HG02973 (cell line): ENCODE data around the gene GALR1.
"Not testable (repeated sequence)": the region's sequence is repeated elsewhere in the genome, so short reads cannot be mapped to it uniquely, and the experiment has no call there.

ENCODE experiments used
- ATAC-seq: cut with Tn5 transposase; IDR thresholded peaks from one replicate; pipeline ENCODE4 v1.9.1; 2021; ENCODE audit warnings: moderate library complexity; ENCODE audit not compliant: unreplicated experiment

Gene GALR1, protein sequence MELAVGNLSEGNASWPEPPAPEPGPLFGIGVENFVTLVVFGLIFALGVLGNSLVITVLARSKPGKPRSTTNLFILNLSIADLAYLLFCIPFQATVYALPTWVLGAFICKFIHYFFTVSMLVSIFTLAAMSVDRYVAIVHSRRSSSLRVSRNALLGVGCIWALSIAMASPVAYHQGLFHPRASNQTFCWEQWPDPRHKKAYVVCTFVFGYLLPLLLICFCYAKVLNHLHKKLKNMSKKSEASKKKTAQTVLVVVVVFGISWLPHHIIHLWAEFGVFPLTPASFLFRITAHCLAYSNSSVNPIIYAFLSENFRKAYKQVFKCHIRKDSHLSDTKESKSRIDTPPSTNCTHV

GRCh38 chr18:77249569-77250500 lies at the start of gene GALR1:
TSS of gene GALR1 (plus strand) at chr18:77249848. CDS start at chr18:77250549, 701 bp downstream.
- ATAC-seq, result no peak

- no peak for ATAC-seq
Measured at GRCh38 chr18:77201506-77201905, 48.1 kb upstream of the GALR1 start.

- no peak for ATAC-seq
Measured at GRCh38 chr18:77202329-77202728, 47.3 kb upstream of the GALR1 start.

GRCh38 chr18:77203071-77203470 lies 46.6 kb upstream of the GALR1 start:
- ATAC-seq, result no peak

DNA sequence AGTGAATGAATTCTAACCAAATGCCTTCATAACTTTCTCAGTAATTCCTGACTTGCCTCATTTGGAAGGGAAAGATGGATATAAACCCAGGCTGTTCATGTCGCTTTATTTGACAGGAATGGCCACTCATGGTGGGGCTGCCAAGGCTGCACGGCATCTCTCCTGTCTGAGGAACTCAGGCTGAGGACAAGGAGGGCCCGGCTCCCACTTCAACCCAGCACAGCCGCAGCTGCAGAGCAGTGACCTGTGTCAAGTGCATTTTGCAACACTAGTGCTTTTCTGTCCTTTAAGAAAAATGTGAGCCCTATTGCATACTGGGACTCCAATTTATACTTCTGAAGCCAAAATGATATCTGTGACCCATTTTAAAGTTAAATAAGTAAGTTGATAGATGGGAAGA lies 45.8 kb upstream of the GALR1 start:
- no peak for ATAC-seq

- ATAC-seq, result no peak
Measured at GRCh38 chr18:77205769-77206168, 43.9 kb upstream of the GALR1 start.

GRCh38 chr18:77206676-77207374 lies 42.8 kb upstream of the GALR1 start:
- ATAC-seq, result no peak

DNA sequence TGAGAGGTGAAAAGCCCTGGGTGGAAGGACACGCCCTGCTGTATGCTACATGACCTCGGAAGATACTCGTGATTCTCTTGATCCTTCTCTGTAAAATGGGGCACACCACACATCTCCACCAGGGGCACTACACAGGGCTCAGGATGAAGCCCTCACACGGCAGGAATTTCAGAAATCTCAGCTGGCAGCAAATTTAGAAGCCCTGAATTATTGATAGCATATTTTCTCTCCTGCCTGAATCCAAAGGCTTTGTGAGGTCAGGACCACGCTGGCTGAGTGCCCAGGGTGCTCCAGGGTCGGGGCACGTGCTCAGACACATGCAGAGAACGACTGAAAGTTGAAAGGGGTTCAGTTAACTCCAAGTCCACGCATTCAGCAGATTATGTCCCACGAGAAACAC lies 42.1 kb upstream of the GALR1 start:
- ATAC-seq, result no peak

GRCh38 chr18:77208964-77209363 lies 40.7 kb upstream of the GALR1 start:
- ATAC-seq, result peak; percentile 82

DNA sequence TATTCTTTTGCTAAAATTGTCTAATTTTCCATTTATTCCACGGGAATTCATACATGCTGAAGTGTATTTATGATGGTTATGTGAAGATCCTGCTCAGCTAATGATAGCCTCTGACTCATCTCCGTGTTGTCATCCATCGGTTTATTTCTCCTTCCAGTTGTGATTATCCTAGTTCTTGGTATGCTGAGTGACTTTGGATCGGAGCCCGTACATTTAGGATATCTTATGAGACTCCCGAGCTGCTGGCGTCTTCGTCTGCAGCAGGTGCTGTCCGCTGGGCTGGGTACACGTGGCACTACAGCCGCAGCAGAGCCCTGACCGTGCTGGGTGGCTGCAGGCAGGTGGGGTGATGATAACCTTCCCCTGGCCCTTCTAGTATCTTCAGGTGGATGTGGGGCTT lies 40.1 kb upstream of the GALR1 start:
- no peak for ATAC-seq

DNA sequence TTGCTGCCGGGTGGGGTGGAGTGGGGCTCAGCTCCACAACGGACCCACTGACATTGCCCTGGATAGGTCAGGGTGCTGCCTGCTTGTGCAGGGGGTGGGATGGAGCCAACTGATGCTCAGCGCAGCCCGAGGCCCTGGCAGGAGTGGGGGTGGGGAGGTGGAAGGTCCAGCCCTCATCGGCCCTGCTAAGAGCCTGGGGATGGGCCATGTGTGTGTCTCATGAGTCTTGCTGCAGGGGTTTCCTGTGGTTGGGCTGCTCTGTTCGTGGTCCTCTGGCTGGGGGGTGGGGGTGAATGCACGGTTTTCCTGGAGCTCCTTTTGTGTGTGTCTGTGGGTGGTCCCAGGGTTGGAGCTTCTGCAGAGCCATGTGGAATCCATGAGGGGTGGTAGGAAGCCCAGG lies 39.4 kb upstream of the GALR1 start:
- ATAC-seq, result no peak

DNA sequence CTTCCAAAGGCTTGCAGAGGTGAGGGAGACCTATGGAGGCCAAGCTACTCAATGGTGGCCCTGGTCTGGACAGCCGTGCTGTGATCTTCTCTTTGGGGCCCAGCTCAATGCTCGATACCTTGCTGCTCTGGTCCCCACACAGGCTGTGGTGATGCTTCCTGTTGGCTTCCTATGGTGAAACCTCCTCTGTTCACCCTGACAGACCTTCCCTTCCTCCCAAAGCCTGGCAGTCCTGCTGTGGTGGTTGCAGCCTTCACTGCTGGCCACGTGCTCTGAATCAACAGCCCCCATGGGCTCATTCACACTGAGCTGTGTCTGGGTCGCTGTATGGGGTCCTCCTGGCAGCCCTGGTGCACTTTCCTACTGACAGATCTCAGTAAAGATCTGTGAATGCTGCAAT lies 31.0 kb upstream of the GALR1 start:
- ATAC-seq, result no peak

GRCh38 chr18:77220726-77221125 lies 28.9 kb upstream of the GALR1 start:
- ATAC-seq, result no peak

DNA sequence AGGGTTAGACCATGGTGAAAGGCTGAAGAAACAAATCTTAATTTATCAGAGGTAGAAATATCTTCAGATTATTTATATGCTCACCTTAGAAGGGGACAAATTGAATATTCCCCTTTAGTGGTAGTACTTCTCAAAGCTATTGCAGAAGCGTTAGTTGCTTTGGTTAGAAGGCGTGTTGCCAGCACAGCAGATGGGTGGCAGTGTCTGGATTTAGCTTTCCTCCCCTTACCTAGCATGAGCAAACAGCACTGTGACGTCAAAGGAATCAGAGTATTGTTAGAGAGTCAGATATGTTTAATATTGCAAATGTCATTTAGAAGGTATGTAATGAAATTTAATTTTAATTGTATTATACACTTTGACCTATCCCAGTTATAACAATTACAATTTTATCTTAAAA lies 27.2 kb upstream of the GALR1 start:
- no peak for ATAC-seq

DNA sequence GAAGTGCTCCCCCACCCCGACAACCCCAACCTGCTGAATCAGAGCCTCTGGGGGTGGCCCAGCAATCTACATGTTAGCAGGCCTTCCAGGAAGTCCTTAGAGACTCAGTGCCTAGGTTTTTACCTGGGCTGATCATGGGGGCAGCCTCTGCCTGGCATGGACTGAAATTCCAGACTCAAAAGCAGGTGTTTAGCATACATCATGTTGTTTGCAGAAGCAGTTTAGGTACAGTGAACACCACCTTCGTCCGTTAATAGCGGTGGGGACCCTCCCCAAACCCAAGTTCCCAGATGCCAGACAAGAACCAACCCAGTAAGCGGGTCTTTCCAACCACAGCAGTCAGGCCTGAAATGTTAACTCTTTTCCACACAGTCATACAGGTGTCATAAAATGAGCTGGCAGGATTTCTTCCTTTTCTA lies 26.4 kb upstream of the GALR1 start:
- ATAC-seq, result no peak

DNA sequence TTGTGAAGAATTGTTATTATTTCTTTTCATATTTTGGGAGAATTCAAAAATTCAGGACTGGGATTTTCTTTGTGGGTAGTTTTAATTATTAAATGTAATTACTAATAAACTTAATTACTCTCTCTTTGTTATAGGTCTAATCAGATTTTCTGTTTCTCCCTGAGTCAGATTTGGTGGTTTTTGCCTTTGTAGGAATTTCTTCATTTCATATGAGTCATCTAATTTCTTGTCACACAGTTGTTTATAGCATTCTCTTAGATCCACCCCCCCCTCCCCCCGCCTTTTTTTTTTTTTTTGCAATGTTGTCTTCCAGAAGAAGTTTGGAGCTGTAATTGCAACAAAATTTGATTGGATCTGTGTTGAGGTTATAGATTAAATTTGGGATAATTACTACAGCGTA lies 26.0 kb upstream of the GALR1 start:
- no peak for ATAC-seq

DNA sequence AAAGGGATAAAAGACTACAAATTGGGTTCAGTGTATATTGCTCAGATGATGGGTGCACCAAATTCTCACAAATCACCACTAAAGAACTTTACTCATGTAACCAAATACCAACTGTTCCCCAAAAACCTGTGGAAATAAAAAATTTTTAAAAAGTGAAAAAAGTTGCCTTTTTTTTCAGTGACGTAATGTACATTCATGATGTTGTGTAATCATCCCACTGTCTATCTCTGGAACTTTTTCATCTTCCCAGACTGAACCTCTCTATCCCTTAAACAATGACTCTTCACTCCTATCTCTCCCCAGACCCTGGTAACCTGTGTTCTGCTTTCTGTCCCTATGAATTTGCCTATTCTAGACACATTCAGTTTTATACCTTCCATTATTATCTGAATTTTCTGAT lies 19.0 kb upstream of the GALR1 start:
- ATAC-seq, result no peak

DNA sequence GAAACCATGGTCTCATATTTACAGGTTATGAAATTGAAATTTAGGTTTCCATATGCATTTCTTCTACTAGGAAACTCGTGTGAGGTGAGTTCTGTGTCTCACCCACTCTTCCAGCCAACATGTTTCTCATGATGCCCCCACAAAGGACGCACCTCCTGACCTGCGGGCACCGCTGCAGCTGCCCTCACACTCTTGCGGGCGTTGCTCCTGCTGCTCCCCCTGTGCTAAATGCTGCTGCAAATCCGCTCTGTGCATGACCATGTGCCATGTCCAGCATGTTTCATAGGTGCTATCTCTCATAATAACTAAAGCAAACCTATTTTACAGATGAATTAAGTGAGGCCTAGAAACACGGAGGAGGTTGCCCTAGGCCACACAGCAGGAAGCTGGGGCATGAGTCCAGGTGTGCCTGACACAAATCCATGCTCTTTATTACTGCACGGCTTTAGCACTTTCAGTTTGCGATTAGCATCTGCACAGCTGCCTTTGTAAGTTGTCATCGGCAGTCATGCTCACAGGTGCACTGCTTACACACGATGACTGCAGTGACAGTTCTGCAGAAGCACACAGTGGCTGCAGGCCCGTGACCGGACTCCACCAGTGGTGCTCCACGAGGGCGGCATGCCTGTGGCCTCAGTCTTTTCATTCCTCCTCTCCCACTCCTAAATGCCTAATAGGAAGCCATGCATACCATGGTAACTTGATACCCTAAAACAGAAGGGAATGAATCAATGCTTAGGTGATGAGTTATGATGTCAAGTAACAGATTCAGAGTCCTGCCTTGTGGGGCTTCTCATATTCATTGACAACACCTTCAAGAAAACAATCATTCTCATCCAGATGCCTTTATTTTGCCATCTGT lies 14.9 kb upstream of the GALR1 start:
- ATAC-seq, result no peak

GRCh38 chr18:77239285-77239684 lies 10.4 kb upstream of the GALR1 start:
- not testable (repeated sequence) for ATAC-seq

GRCh38 chr18:77248873-77249568 lies 627 bp upstream of the GALR1 start:
- ATAC-seq, result no peak
